ENCODE data around the gene PTPN4. TPM values are rescaled to one million over a fixed set of nuclear protein-coding genes. Genes with fewer than 3 reads are reported as not detected.
A peak's percentile ranks its signal among the peaks of the same experiment; 100 is the strongest.

The PTPN4 gene
- total and polyA plus RNA-seq, 12 donors: 5.2 to 56.5 (median 40.6) TPM

DNA sequence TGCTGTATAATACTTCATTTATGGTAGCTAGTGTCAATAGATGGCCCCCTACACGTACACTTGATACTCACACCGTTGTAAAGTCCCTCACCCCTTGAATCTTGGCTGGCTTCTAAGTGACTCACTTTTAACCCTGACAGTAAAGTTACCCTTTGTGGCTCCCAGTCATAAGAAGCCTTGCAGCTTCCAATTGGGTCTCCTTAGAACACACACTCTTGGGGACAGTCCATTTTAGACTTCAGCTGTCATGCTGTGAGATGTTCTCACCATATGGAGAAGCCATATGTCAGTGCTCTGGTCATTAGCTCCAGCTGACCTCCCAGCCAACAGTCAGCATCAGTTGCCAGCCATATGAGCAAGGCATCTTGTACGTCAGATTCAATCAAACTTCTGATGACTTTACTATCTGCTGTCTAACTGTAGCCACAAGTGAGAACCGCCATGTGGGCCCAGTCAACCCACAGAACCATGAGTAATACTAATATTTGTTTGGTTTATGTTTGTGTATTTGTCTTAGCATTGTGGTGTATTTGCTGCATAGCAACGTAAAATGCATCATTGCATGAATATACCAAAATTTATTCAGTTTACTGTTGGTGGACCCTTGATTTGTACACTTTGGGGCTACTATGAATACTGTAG, 68.3 kb downstream of the PTPN4 start:
- DNase-seq: peak in 2 of 7 donors; percentile 7 to 14
- intact Hi-C loops (cut with DNase I): loop anchor here in 1 of 2 donors (10.0 kb wide), 1 partner anchor 73 kb away; the partner anchor contains the start of gene PTPN4
- Histone ChIP-seq H3K27me3 (no peaks in the 10 kb centered on the region), H3K9me3 (replicated peaks in 1 of 3) (no peaks in the 10 kb centered on the region), H3K36me3 (replicated peaks in 1 of 2) (no peaks in the 10 kb centered on the region), H3K27ac (no peak overlapping the region), H3K4me1 (replicated peaks in 1 of 2) (peaks cover 0 to 12% of the 10 kb centered on the region in 2 donors), H3K4me3 (no peak overlapping the region)
- TF ChIP-seq CTCF (IDR thresholded peaks at IDR 0.05) (no peak), POLR2A (IDR thresholded peaks at IDR 0.05) (no peak)
- 65 to 72% (median 69%) methylated on average over 5 of the region's 5 CpGs for WGBS, 4 donors

DNA sequence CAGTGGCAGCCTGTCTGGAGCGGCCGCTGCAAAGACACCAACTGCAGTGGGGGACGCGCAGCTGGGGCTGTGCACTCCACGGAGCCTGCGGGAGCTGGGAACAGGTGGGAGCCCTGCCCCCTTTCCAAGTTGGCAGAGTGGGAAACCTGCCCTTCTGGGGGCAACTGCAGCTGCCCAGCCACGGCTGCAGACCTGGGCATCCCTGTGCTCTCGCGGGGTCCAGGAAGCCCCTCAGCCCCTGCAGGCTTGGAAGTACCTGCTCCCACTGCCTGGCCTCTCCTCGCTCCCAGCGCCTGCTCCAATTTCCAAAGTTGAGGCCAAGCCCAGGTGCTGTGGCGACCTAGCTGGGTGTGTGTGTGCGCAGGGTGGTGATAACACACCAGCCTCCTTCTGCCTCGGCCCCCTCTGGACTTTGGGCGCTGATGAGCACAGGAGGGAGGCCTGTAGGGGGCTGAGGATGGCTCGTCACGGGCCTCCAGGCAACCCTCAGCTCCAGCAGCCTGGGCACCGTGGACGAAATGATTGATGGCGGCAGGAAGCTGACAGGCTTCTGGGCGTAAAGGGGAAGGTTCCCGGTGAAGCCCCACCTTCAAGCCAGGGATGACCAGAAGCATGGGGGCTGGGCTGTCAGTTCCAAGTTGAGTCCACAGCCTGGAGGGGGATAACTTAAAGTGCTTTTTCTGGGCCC, 76.9 kb downstream of the PTPN4 start:
- Histone ChIP-seq H3K27ac (no peak overlapping the region), H3K27me3 (no peaks in the 10 kb centered on the region), H3K9me3 (replicated peaks in 1 of 3) (no peaks in the 10 kb centered on the region), H3K36me3 (replicated peaks in 1 of 2) (no peaks in the 10 kb centered on the region), H3K4me3 (no peak overlapping the region), H3K4me1 (replicated peaks in 1 of 2) (no peaks in the 10 kb centered on the region)
- TF ChIP-seq CTCF (IDR thresholded peaks at IDR 0.05): no peak
- no peak for TF ChIP-seq POLR2A (IDR thresholded peaks at IDR 0.05)
- 87 to 94% (median 93%) methylated on average over 13 to 22 of the region's 22 CpGs for WGBS, 4 donors
- no peak for DNase-seq
- intact Hi-C loops (cut with DNase I): no loop called here

GRCh38 chr2:119837350-119837749, 77.6 kb downstream of the PTPN4 start:
- 88 to 98% (median 92%) methylated on average over 11 to 12 of the region's 12 CpGs for WGBS, 4 donors
- Histone ChIP-seq H3K4me3 (no peak overlapping the region), H3K36me3 (replicated peaks in 1 of 2) (no peaks in the 10 kb centered on the region), H3K27me3 (no peaks in the 10 kb centered on the region), H3K4me1 (replicated peaks in 1 of 2) (no peaks in the 10 kb centered on the region), H3K27ac (no peak overlapping the region), H3K9me3 (replicated peaks in 1 of 3) (no peaks in the 10 kb centered on the region)
- TF ChIP-seq CTCF (IDR thresholded peaks at IDR 0.05): no peak
- no peak for TF ChIP-seq POLR2A (IDR thresholded peaks at IDR 0.05)
- intact Hi-C loops (cut with DNase I): no loop called here
- DNase-seq: no peak

DNA sequence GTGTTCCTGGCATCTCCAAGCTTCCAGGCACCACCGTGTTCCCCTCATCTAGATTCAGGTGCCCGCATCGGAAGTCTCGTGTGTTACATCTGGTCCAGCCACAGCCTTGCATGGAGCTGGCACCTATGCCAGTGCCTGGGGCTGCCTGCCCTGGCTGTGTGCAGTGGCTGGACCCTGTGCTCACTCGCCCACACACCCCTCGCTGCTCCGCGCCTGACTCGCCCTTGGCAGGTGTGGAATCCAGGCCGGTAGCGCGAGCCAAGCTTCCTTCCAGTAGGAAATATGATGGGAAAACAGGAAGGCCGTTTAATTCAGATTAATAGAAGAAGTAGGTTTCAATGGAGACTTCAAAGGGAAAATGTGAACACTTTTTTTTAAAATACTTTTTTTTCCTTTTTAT, 78.0 kb downstream of the PTPN4 start:
- DNase-seq: no peak
- Histone ChIP-seq H3K36me3 (replicated peaks in 1 of 2) (no peaks in the 10 kb centered on the region), H3K27me3 (no peaks in the 10 kb centered on the region), H3K4me3 (no peak overlapping the region), H3K27ac (no peak overlapping the region), H3K9me3 (replicated peaks in 1 of 3) (no peaks in the 10 kb centered on the region), H3K4me1 (replicated peaks in 1 of 2) (no peaks in the 10 kb centered on the region)
- intact Hi-C loops (cut with DNase I): no loop called here
- 87 to 93% (median 88%) methylated on average over 13 of the region's 13 CpGs for WGBS, 4 donors
- no peak for TF ChIP-seq CTCF (IDR thresholded peaks at IDR 0.05)
- no peak for TF ChIP-seq POLR2A (IDR thresholded peaks at IDR 0.05)

Measured in adrenal gland (tissue), 12 donors.